Non-pigmented ciliary epithelial cell (primary cell): ENCODE measurements around the gene CFAP97.
"Not testable (repeated sequence)": the region's sequence is repeated elsewhere in the genome, so short reads cannot be mapped to it uniquely, and the experiment has no call there.

Experiments used
- DNase-seq: peaks from one replicate; pipeline ENCODE4 v3.0.0-alpha.2; 2010; ENCODE audit warnings: low read depth

Gene CFAP97

DNA sequence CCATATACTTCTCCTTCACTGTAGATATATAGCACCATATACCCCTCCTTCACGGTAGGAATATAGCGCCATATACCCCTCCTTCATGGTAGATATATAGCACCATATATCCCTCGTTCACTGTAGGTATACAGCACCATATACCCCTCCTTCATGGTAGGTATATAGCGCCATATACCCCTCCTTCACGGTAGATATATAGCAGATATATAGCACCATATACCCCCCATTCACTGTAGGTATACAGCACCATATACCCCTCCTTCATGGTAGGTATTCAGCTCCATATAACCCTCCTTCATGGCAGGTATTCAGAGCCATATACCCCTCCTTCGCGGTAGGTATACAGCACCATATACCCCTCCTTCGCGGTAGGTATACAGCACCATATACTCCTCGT, 18.1 kb upstream of the CFAP97 start:
- DNase-seq: no peak

DNA sequence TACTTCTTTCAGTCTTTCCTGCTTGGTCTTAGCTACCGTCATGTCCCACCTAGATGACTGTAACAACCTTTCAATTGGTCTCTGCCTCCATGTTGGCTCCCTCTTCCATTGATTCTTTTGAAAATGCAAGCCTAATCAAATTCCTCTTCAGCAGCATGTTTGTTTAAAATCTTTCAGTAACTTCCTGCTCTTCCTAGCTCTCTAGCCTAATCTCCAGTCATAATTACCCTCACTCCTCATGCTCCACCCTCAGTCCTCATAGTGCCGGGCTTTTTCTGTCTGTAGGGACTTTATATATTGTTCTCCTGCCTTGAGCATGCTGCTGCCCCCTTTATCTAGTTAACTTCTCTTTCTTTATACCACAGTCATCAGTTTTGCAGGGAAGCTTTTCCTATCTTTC, 17.7 kb upstream of the CFAP97 start:
- DNase-seq: no peak

DNA sequence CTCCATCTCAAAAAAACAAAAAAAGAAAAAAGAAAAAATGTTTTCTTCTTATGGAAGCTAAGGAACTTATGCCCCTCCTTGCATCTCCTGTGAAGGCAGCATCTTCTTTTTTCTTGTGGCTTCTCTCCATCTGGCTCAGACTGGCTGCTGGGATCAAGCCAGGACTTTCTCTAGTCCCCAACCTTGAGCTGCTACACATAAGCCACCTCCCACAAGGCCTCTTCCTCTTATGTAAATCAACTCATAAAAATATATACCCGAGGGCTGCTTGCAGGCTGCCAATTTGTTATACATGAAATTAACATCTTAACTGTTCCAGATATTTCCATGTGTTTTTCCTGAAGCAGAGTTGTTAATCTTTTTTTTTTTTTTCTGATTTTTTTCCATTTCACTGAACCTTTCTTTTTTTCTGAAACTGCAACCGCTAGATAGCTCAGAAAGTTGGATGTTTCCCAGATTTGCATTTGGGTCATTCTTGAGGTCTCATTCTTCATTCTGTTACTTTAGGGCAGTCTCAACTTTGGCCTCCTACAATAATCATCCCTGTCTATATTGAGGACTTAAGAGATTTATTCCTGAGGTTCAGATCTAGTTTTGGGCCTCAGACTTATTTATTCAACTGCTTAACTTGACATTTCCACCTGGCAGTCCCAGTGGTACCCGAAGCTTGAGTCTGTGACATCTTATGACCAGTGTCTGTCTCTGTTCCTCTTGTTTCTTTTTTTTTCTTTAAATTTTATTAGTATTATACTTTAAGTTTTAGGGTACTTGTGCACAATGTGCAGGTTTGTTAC, 15.9 kb upstream of the CFAP97 start:
- no peak for DNase-seq

DNA sequence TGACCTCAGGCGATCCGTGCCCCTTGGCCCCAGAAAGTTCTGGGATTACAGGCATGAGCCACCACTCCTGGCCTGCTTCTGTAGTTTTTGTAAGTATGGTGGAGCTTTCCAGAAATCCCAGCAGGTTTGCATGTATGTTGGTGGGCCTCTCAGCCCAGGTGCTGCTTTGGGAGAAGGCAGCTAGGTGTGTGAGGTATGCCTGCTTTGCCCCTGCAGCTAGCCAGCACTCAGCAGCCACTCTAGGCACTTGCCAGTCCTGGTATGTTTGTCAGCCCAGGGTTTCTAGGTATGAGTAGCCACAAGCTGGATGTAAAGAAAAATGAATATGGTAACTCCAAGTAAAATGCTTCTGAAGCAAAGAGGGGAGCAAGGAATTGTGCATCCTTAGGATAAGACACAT, 14.5 kb upstream of the CFAP97 start:
- DNase-seq: no peak

DNA sequence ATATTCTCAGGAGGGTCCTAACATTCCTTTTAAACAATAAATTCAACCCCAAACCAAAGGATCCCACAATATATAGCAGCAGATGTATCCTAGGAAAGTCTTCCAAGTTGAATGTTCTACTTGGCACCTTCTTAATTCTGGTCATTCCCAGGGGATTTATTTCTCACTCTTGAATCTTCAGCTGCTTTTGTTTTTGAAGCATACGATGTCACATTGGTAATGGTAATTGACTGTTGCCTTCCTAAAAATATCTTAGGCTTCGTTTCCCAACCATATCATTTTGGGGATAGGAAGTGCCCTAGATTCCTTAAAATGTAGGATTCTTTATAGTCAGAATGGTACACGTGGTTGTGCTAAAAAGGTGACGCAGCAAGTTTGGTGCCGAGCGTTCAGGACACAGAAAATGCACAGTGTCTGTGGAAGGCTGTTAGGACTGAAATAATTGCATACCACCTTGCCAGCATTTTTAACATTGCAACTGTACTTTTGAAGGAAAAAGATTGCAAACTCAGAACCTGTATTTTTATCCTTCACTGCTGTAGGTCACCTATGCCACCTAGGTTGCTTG, 13.7 kb upstream of the CFAP97 start:
- no peak for DNase-seq

DNA sequence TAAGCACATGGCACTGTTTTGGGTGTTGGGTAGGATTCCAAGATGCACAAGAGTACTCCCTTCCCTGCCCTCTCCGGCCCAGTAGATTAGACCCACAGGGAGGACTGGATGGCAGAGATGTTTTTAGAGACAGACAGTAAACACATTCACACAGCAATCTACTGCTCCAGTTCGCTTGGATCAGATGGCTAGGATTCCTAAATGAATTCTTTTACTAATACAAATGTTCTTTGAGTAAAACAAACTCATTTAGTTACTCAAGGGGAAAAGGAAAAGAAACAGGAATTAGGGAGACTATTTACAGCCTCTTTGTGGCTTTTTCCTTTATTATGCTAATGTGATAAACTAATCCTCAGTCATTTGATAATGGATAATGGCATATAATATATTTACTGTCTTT, 11.5 kb upstream of the CFAP97 start:
- DNase-seq: no peak

DNA sequence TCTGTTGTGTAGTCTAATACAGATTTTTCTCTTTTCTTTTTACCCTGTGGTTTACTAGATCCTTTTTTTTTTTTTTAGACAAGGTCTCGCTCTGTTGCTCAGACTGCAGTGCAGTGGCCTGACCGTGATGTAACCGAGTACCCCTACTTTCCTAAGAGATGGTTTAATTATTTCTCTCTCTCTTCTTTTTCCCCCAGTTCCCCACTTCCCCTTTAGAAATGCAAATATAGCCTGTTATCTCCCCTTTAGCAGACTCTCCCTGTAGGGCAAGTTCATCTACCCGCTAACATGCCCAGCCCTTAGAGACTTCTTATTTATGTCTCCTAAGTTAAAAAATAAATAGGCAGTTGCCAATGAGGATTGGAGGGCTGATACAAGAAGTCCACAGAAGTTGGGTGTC, 10.1 kb upstream of the CFAP97 start:
- DNase-seq: no peak

DNA sequence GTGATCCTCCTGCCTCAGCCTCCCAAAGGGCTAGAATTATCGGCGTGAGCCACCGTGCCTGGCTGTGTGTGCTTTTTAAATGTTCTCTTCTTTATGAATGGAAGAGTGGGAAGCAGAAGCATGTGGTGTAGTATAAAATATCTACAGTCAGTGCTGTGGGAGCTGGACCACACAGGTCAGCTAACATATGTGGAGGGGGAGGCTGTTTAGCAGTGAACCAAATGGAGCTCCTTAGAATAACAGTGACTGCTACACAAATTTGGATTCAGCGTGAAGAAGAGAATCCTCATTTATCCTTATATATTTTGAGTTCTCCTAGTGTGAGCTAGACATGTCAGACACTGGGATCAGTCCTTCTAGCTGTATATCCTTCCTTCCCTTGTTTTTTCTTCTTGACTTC, 8.8 kb upstream of the CFAP97 start:
- no peak for DNase-seq

DNA sequence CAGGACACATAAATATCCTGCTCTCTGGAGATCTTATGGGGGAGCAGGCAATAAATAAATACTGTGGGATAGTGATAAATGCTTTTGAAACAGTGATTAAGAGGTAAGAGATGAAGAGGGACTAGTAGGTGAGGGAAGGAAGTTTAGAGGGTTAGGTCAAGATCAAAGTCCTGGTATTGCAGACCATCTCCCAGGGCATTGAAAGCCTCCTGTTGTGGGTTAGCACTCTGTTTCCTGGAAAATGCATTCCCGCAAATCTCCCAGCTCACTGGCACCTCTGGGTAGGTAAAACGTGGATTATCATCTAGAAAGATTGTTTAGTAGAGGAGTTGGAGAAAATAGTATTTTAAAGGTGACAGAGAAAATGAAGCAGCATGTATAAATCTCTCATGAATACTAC, 7.8 kb upstream of the CFAP97 start:
- DNase-seq: no peak

DNA sequence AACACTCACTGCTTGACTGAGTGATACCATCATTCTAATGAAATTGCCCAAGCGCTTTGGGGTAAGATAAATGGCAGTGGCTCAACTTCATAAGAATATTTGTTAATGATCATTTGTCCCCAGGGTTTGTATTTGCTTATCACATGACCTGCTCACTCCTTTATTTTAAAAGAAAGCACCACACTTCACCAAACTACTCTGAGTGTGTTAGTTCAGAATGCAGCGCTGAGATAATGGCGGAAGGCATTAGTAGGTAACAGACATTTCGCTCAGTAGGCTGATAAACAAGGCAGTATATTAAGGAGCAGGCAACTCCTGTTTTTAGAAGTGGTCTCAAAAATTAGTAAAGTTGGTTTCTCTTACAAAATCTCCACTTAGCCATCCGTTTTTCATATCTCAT, 7.2 kb upstream of the CFAP97 start:
- DNase-seq: no peak

DNA sequence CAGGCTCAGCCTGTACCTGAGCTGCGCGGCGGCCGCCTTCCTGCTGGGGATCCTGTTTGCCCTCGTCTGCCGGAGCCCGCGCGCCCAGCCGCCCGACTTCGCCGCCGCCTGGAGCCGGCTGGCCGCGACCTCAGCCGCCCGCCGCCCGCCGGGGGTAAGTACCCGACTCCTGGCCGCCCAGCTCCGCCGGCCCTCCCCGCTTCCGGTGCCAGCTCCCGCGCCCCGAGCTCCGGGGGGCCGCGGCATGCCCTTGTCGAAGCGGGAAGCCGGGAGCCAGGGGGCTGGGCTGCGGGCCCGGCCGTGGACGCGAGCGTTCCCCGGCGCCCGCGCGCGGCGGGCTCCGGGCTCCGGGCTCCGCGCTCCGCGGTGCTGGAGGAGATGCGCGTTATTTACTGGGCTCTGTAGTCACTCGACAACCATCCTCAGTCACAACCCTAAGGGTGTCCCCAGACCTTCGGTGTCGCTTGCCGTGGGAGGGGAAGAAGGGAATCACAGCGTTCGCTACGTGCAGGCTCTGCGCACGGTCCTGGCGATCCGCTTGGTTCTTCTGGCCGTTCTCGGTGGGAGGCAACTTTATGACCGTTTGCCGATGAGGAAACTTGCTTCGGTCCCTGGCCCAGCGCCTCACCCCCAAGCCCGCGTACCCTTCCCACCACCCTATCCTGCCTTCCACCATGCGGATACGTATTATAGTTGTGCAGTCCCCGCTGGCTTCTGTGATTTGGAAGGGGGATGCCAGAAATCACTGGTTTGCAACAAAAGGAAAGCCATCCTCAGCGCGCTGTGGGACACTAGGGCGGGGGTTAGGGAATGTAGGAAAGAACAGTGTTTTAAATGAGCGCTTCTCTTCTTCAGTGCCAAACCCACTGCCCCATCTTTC, 6.5 kb upstream of the CFAP97 start:
- DNase-seq: no peak

DNA sequence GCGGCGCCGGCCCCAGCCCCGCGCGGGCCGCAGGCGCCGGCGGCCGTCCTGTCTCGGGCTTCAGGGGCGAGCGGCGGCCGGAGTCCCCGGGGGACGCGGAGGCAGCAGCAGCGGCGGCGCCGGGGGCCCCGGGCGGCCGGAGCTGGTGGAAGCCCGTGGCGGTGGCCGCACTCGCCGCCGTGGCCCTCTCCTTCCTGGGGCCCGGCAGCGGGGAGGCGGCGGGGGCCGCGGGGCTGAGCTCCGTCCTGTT, 6.0 kb upstream of the CFAP97 start:
- not testable (repeated sequence) for DNase-seq

DNA sequence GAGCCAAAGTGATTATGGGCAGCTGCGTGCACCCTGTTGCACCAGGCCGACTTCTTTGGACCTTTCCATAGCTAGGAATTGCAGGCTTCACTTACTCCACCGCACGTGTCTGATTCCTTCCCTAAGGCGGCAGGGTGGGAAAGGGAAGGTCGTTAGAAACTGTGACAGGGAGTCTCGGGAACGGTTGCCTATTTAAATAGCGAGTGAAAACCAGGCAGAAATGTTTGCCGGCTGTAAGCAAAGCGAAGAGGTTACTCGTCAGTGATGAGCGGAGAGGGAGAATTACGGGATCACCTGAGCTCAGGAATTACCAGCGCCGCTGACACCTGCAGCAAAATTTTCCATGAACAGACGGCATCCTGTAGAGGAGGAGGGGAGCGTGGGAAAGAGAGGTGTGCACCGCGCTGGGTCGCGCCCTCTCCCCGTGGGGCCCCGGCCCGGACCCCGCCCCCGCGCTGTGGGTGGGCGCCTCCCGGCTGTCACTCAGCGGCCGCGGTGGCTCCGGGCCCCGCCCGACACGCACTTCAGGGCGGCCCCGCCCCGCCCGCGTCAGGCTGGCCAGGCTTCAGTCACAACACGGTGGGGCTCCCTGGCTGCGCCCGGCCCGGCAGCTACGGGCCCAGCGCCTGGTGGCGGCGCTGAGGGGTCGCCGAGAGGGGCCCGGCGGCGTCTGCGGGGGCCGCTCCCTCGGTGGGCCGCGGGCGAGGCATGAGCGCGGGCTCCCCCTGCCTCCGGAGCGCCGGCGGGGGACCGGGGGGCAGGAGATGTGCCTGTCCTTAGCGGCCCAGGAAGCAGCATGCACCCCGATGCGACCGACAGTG, 5.4 kb upstream of the CFAP97 start, which contains the start of gene SNX25:
Gene SNX25 (plus strand): TSS at position 568 of the 821 bp plus-strand sequence. CDS start 229 bp downstream, at position 797.
- no peak for DNase-seq

DNA sequence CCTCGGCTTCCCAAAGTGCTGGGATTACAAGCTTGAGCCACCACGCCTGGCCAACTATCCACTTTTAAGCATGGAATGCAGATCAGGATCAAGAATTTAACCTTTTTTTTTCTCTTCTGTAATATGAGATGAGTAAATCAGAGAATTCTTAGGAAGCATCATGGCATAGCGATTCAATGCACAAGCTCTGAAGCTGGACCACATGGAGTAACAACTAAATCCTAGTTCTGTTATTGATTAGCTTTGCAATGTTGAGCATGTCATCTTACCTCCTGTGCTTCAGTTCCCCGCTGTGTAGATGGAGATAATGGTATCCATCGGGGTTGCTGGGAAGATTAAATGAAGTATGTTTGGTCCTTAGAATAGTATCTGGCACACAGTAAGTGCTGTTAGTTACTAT, 3.7 kb upstream of the CFAP97 start:
- DNase-seq: no peak

DNA sequence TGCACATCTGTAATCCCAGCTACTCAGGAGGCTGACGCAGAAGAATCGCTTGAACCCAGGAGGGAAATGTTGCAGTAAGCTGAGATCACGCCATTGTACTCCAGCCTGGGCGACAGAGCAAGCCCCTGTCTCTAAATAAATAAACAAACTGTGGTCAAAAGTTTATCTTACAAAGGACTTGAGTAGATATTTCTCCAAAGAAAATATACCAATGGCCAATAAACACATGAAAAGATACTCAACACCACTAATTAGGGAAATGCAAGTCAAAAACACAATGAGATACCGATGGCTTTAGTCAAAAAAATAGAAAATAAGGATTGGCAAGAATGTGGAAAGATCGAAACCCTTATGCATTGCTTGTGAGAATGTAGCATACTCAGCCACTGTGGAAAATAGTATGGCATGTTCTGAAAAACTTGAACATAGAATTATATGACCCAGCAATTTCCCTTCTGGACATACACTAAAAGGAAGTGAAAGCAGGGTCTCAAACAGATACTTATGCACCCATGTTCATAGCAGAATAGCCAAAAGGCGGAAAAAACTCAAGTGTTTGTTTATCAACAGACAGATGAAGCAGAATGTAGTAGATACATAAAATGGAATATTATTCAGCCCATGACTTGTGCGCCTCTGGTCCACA, 2.0 kb upstream of the CFAP97 start:
- DNase-seq: no peak

DNA sequence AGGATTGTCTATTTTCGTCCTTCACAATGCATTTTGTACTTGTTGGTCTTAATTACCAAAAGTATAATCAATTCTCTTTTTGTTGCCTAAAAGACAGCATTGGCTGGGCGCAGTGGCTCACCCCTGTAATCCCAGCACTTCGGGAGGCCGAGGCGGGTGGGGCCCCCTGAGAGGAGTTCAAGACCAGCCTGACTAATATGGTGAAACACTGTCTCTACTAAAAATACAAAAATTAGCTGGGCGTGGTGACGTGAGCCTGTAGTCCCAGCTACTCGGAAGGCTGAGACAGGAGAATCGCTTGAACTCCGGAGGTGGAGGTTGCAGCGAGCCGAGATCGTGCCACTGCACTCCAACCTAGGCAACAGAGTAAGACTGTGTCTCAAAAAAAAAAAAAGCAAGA, 1.3 kb upstream of the CFAP97 start:
- not testable (repeated sequence) for DNase-seq

DNA sequence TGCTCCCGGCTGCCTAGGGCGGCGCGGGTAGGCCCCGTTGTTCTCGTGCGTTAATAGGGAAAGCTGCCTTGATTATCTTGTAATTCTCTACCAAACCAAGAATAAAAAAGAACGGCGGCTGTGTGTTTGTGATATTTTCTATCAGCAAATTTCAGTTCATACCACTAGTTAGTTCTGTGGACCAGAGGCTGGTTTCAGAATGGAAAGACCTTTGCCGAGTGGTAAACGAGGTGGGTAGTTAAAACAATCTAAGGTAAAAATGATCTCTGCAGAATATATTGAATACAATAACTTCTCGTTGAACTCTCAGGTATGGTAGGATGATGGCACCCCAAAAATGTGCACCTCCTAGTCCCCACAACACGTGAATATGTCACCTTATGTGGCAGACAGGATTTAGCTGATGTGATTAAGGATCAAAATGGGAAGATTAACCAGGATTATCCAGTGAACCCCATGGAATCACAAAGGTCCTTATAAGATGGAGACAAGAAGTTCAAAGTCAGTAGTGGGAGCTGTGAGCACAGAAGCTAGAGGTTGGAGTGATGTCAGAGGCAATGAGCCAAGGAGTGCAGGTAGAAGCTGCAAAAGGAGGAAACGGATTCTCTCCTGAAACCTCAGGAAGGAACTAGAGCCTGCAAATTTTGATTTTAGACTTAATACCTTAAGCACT, 574 bp upstream of the CFAP97 start:
- no peak for DNase-seq

DNA sequence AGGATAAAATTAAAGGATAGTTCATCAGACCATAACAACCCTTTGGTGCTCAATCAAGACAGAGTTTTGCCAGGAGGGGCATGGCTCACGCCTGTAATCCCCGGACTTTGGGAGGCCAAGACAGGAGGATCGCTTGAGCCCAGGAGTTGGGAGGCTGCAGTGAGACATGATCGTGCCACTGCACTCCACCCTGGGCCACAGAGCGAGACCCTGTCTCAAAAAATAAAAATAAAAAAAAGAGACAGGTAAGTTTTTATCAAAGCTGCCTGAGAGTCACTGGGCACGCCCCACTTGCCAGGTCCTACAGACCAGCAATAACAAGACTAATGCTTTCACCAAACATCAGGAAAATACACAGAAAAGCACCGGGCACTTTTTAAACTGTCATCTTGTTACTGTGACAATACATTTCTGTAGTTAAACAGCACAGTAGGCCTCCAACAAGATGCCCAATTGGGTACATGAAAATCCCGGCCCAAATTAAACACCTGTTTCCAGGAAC, 765 bp downstream of the CFAP97 start:
- DNase-seq: no peak

DNA sequence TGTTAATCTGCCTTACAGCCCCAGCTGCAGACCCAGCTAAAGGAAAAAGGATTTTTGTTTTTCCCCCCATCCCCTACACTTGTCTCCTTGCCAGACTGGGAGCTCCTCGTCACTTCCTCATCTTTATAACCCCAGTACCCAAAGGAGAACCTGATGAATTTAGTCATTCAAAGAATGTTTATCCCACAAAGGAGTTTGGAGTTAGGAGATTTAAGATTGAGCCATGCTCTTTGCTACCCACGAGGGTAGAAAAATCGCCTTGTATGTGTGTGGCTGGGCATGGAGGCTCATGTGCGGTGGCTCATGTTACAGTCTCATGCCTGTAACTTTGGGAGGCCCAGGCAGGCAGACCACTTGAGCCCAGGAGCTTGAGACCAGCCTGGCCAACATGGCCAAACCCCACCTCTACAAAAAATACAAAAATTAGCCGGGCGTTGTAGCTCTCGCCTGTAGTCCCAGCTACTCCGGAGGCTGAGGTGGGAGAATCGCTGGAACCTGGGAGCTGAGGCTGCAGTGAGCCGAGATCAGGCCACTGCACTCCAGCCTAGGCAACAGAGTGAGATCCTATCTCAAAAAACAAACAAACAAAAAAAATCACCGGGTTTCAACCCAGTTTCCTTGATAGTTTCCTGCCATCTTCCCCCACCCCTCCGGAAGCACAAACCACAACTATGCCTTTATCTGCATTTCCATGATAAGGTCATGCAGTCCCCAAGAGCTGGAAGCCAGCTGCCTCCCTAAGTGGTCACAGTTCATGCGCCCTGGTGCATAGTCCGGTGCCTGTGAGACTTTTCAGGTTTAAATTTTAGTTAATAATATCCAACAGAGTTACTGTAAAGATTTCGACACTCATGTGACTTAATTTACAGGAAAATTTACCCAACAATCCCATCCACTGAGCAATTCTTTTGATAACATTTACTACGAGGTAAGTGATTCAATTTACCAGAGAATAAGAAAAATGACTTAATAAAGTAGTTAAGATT, 1.5 kb downstream of the CFAP97 start:
- DNase-seq: no peak

DNA sequence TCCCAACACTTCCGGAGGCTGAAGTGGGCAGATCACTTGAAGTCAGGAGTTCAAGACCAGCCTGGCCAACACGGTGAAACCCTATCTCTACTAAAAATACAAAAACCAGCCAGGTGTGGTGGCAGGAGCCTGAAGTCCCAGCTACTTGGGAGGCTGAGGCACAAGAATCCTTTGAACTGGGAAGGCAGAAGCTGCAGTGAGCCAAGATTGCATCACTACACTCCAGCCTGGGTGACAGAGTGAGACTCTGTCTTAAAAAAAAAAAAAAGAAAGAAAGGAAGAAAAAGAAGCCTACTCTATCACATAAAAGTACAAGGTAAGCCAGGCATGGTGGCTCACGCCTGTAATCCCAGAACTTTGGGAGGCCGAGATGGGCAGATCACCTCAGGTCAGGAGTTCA, 5.6 kb downstream of the CFAP97 start:
- DNase-seq: not testable (repeated sequence)
